Endothelial cell of umbilical vein (primary cell): Measurements from ENCODE around the gene SLC41A3. TPM values are rescaled to one million over a fixed set of nuclear protein-coding genes. Genes with fewer than 3 reads are reported as not detected.

Experiments
- BruUV-seq: library from RNA; stranded (reverse); fragments of 400-500 nt; replicated peaks from 2 replicates; lab custom pipeline; 2021; lab: Mats Ljungman, UMichigan
- CTCF ChIA-PET: fragments of 300-600, 350-600 bp; sonication (Branson Sonifier 250); formaldehyde crosslinking; loops from one replicate; lab custom pipeline; 2021; ENCODE audit warnings: antibody characterized with exemption, inconsistent platforms; lab: Charles Lee
- POLR2A ChIA-PET: fragments of 300-600, 350-600 bp; sonication (Branson Sonifier 250); formaldehyde crosslinking; loops from one replicate; lab custom pipeline; 2021; ENCODE audit warnings: antibody characterized with exemption, inconsistent platforms; lab: Charles Lee
- DNase-seq: peaks from one replicate; pipeline ENCODE4 v3.0.0-alpha.2; 2011; ENCODE audit warnings: low read depth, low spot score
- FAIRE-seq: peaks from 2 replicates; lab custom pipeline; 2011; peaks lifted over from hg19 to GRCh38; lab: Jason Lieb, UNC
- H2AFZ ChIP-seq: 2 replicates; pipeline ENCODE4 v1.6.0; 2012; ENCODE audit warnings: low read depth, low read length, control low read depth, inconsistent platforms
- H3K27ac ChIP-seq: 2 replicates; pipeline ENCODE4 v1.5.1; 2011; ENCODE audit warnings: low read depth, mild to moderate bottlenecking, control low read depth, low read length, moderate library complexity; ENCODE audit not compliant: insufficient read depth
- H3K27me3 ChIP-seq, 2 experiments: 2 replicates each; pipeline versions ENCODE4 v1.6.0 to v1.6.1; 2011; ENCODE audit warnings: low read length in 2 of 2, mixed read lengths in 1 of 2; ENCODE audit not compliant: control insufficient read depth in 2 of 2, insufficient read depth in 2 of 2
- H3K36me3 ChIP-seq, 2 experiments: 2 replicates in 1 of 2; 3 replicates in 1 of 2; pipeline ENCODE4 v1.5.1; 2011; ENCODE audit warnings: low read length in 2 of 2, mild to moderate bottlenecking in 1 of 2, moderate library complexity in 1 of 2; ENCODE audit not compliant: control insufficient read depth in 2 of 2, insufficient read depth in 2 of 2; ENCODE audit errors: extremely low read depth in 1 of 2
- H3K4me1 ChIP-seq: 3 replicates; pipeline ENCODE4 v1.5.1; 2011; ENCODE audit warnings: mild to moderate bottlenecking, low read length; ENCODE audit not compliant: control insufficient read depth, insufficient read depth; ENCODE audit errors: extremely low read depth
- H3K4me2 ChIP-seq: 2 replicates; pipeline ENCODE4 v1.6.1; 2011; ENCODE audit warnings: low read length, control low read depth, mixed read lengths; ENCODE audit not compliant: insufficient read depth
- H3K4me3 ChIP-seq, 3 experiments: fragments of 200-600 bp in 1 of 3; sonication (generic), shearing (Covaris generic) in 1 of 3; replicated peaks in 1 of 3; 2 replicates each; pipeline ENCODE4 v1.5.1; 2011 to 2016; ENCODE audit warnings: control low read depth in 3 of 3, low read length in 3 of 3, mild to moderate bottlenecking in 2 of 3, inconsistent platforms in 1 of 3, low read depth in 1 of 3, moderate library complexity in 1 of 3; ENCODE audit not compliant: insufficient read depth in 1 of 3
- H3K79me2 ChIP-seq: 2 replicates; pipeline ENCODE4 v1.6.0; 2012; ENCODE audit warnings: low read length, inconsistent platforms; ENCODE audit not compliant: control insufficient read depth, insufficient read depth
- H3K9ac ChIP-seq: replicated peaks from 2 replicates; pipeline ENCODE3; 2011; ENCODE audit warnings: low read length, control low read depth; ENCODE audit not compliant: insufficient read depth; ENCODE audit errors: extremely low read depth
- H3K9me1 ChIP-seq: replicated peaks from 3 replicates; pipeline ENCODE4 v1.6.0; 2011; ENCODE audit warnings: mild to moderate bottlenecking, low read length; ENCODE audit not compliant: control insufficient read depth, insufficient read depth; ENCODE audit errors: extremely low read depth
- H3K9me3 ChIP-seq: replicated peaks from 2 replicates; pipeline ENCODE4 v1.5.1; 2012; ENCODE audit warnings: low read length, inconsistent platforms; ENCODE audit not compliant: control insufficient read depth, insufficient read depth
- H4K20me1 ChIP-seq: replicated peaks from 2 replicates; pipeline ENCODE3; 2011; ENCODE audit warnings: mild to moderate bottlenecking, low read length; ENCODE audit not compliant: control insufficient read depth, insufficient read depth; ENCODE audit errors: extremely low read depth
- CTCF ChIP-seq, 2 donors: IDR thresholded peaks; 1 replicate in 1 of 2; 2 replicates in 1 of 2; pipeline ENCODE4 v1.5.1; 2011; ENCODE audit warnings: low read length in 2 of 2, mild to moderate bottlenecking in 2 of 2, moderate library complexity in 2 of 2, control low read depth in 1 of 2, inconsistent platforms in 1 of 2, low read depth in 1 of 2; ENCODE audit not compliant: insufficient read depth in 1 of 2; ENCODE audit errors: extremely low read depth in 1 of 2
- EZH2 ChIP-seq: IDR thresholded peaks from 2 replicates; pipeline ENCODE4 v1.6.1; 2012; ENCODE audit warnings: borderline replicate concordance, low read depth, mild to moderate bottlenecking, moderate library complexity, low read length, inconsistent platforms; ENCODE audit not compliant: severe bottlenecking
- FOS ChIP-seq: IDR thresholded peaks from 2 replicates; pipeline ENCODE4 v1.6.1; 2011; ENCODE audit warnings: mild to moderate bottlenecking, low read length, moderate library complexity, borderline replicate concordance; ENCODE audit not compliant: insufficient read depth
- GATA2 ChIP-seq: IDR thresholded peaks from 2 replicates; pipeline ENCODE4 v1.7.0; 2011; ENCODE audit warnings: low read depth, mild to moderate bottlenecking, moderate library complexity, mixed read lengths, low read length; ENCODE audit not compliant: insufficient read length, insufficient read depth
- JUN ChIP-seq: IDR thresholded peaks from 2 replicates; pipeline ENCODE4 v1.6.1; 2011; ENCODE audit warnings: borderline replicate concordance, low read depth; ENCODE audit not compliant: insufficient read length, insufficient read depth
- MAX ChIP-seq: IDR thresholded peaks from 2 replicates; pipeline ENCODE4 v1.6.1; 2011; ENCODE audit not compliant: insufficient read depth, insufficient read length
- MYC ChIP-seq: IDR thresholded peaks from one replicate; pipeline ENCODE4 v1.6.1; 2011; ENCODE audit warnings: mild to moderate bottlenecking, low read depth, low read length
- POLR2A ChIP-seq: IDR thresholded peaks from 2 replicates; pipeline ENCODE4 v1.6.1; 2012; ENCODE audit warnings: low read depth, mild to moderate bottlenecking, control low read depth, low read length
- POLR2AphosphoS5 ChIP-seq: IDR thresholded peaks from 2 replicates; pipeline ENCODE4 v1.6.1; 2012; ENCODE audit warnings: low read depth, mild to moderate bottlenecking, control low read depth, low read length, moderate library complexity; ENCODE audit not compliant: insufficient read depth
- dilution Hi-C: fragments of 300-500 bp; cut with MboI; formaldehyde crosslinking; loops from one replicate; pipeline ENCODE4 v1.15.0; 2019; ENCODE audit warnings: low sequenced_read_pairs; ENCODE audit not compliant: extremely low pct_ligation_motif_present
- intact Hi-C: fragments of 100-400 bp; cut with micrococcal nuclease; formaldehyde crosslinking; loops from one replicate; pipeline ENCODE4 v1.10.0; 2022
- polyA plus RNA-seq, 4 experiments: library from polyadenylated mRNA; depleted of rRNA in 3 of 4; stranded (reverse) in 3 of 4; unstranded in 1 of 4; fragments of >200 nt; gene quantifications; 2 replicates each; pipeline versions ENCODE4 v1.2.1 to v1.2.3, GENCODE V29; 2011 to 2012; ENCODE audit warnings: missing spikeins in 1 of 4
- total RNA-seq: library from RNA; stranded (reverse); gene quantifications from 2 replicates; pipeline ENCODE4 v1.2.3, GENCODE V29; 2021

Gene SLC41A3
- total and polyA plus RNA-seq, 2 donors (not counting 3 experiments of a cell fraction or from before 2014, with no cell fraction given) = 52.5 to 118 TPM

- Histone ChIP-seq H3K9me1 (no peaks in the 10 kb centered on the region), H3K79me2 (no peaks in the 10 kb centered on the region), H3K4me3 (no peak overlapping the region), H4K20me1 (no peaks in the 10 kb centered on the region), H3K9ac (no peak overlapping the region), H2AFZ (no peak overlapping the region), H3K4me1 (no peaks in the 10 kb centered on the region), H3K27ac (no peak overlapping the region), H3K27me3 (no peaks in the 10 kb centered on the region), H3K9me3 (no peaks in the 10 kb centered on the region), H3K4me2 (no peak overlapping the region), H3K36me3 (no peaks in the 10 kb centered on the region)
- intact Hi-C loops (no loop called here), dilution Hi-C loops (no loop called here)
- ChIA-PET POLR2A (no interaction called here), CTCF (no interaction called here)
- TF ChIP-seq GATA2 (no peak), FOS (no peak), POLR2A (no peak), CTCF (IDR thresholded peaks at IDR 0.05; ENCODE audit: extremely low read depth in 1 of 2, insufficient read depth in 1 of 2, low read depth in 1 of 2, low read length in 2 of 2) (no peak), MYC (no peak), EZH2 (no peak), POLR2AphosphoS5 (no peak), MAX (no peak), JUN (no peak)
- BruUV-seq = no TSS peak
- FAIRE-seq (no peak), DNase-seq (no peak)
Measured at GRCh38 chr3:126109880-126110235, 25.9 kb upstream of the SLC41A3 start.
